Measurements from ENCODE around the gene SUDS3.

DNA sequence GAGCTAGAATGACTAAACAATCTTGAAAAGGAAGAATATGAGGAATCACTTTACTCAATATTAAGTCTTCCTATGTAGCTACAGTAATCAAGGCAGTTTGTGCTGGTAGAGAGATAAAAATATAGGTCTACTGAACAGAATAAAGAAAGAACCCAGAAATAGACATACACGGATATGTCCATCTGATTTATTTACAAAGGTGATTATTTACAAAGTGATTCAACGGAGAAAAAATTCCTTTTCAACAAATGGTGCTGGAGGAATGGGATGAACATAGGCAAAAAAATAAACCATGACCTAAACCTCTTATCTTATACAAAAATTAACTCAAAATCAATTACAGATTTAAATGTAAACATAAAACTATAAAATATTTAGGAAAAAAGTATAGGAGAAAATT, 40.2 kb upstream of the SUDS3 start:
- TF ChIP-seq, protein P1, sequence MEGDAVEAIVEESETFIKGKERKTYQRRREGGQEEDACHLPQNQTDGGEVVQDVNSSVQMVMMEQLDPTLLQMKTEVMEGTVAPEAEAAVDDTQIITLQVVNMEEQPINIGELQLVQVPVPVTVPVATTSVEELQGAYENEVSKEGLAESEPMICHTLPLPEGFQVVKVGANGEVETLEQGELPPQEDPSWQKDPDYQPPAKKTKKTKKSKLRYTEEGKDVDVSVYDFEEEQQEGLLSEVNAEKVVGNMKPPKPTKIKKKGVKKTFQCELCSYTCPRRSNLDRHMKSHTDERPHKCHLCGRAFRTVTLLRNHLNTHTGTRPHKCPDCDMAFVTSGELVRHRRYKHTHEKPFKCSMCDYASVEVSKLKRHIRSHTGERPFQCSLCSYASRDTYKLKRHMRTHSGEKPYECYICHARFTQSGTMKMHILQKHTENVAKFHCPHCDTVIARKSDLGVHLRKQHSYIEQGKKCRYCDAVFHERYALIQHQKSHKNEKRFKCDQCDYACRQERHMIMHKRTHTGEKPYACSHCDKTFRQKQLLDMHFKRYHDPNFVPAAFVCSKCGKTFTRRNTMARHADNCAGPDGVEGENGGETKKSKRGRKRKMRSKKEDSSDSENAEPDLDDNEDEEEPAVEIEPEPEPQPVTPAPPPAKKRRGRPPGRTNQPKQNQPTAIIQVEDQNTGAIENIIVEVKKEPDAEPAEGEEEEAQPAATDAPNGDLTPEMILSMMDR (IDR thresholded peaks at IDR 0.05; ENCODE audit: low read depth, low read length), result no peak
- no peak for TF ChIP-seq EZH2phosphoT487 (IDR thresholded peaks at IDR 0.05; ENCODE audit: low read depth)
